GM19099 (cell line): ENCODE results near the gene CSF2RB.

Experiments used
- POLR2A ChIP-seq: IDR thresholded peaks from 3 replicates; pipeline ENCODE4 v1.6.1; 2011; ENCODE audit warnings: low read depth; ENCODE audit not compliant: insufficient read length; ENCODE audit errors: extremely low read depth

The CSF2RB gene

GRCh38 chr22:36934418-36935312 lies 21.2 kb downstream of the CSF2RB start:
- TF ChIP-seq POLR2A: no peak

DNA sequence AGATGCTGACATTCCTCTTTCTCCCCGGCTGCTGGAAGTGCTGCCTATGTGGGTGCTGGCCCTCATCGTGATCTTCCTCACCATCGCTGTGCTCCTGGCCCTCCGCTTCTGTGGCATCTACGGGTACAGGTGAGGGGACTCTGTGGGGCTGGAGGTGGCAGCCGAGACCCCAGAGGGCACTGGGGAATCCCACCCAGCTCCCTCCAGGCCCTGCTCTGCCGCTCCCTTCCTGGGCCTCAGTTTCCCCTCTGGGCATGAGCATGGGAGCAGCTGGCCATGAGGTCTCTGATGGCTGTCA lies 21.8 kb downstream of the CSF2RB start:
- TF ChIP-seq POLR2A: no peak

- TF ChIP-seq POLR2A: no peak
Observed at GRCh38 chr22:36935694-36936093, 22.3 kb downstream of the CSF2RB start.

DNA sequence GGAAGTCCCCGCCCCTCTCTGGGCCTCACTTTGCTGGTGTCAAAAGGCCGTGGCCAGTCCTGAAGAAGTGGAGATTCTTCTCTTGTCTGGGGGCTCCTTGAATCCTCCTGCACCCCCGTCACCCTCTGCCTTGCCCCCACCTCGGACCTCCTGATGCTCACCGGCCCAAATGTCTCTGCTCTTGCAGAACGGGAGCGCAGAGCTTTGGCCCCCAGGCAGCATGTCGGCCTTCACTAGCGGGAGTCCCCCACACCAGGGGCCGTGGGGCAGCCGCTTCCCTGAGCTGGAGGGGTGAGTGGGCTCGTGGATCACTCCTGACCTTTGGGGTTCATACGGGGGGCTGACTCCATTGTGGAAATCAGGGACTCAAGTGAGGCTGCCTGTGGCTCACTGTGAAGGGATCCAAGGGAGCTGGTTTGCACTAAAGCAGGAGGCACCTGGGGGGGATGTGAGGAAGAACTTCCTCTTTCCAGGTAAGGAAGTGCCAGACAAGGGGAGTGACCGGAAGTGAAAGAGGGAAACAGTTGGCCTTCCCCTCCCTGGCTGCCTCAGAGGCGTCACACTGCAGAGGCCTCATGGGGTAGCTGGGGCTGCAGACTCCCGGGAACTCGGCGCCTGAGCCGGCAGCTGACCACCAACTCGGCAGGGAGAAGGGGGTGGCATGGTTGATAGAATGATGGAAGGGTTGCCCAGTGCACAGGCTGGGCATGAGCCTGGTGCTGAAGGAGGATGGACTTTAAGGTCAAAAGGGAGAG lies 23.1 kb downstream of the CSF2RB start:
- TF ChIP-seq POLR2A: no peak

DNA sequence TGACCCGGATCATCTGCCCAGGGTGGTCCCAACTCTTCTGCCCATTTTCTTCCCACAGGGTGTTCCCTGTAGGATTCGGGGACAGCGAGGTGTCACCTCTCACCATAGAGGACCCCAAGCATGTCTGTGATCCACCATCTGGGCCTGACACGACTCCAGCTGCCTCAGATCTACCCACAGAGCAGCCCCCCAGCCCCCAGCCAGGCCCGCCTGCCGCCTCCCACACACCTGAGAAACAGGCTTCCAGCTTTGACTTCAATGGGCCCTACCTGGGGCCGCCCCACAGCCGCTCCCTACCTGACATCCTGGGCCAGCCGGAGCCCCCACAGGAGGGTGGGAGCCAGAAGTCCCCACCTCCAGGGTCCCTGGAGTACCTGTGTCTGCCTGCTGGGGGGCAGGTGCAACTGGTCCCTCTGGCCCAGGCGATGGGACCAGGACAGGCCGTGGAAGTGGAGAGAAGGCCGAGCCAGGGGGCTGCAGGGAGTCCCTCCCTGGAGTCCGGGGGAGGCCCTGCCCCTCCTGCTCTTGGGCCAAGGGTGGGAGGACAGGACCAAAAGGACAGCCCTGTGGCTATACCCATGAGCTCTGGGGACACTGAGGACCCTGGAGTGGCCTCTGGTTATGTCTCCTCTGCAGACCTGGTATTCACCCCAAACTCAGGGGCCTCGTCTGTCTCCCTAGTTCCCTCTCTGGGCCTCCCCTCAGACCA lies 24.0 kb downstream of the CSF2RB start:
- TF ChIP-seq POLR2A: no peak

GRCh38 chr22:36938028-36938425 lies 24.6 kb downstream of the CSF2RB start:
- TF ChIP-seq POLR2A: no peak

DNA sequence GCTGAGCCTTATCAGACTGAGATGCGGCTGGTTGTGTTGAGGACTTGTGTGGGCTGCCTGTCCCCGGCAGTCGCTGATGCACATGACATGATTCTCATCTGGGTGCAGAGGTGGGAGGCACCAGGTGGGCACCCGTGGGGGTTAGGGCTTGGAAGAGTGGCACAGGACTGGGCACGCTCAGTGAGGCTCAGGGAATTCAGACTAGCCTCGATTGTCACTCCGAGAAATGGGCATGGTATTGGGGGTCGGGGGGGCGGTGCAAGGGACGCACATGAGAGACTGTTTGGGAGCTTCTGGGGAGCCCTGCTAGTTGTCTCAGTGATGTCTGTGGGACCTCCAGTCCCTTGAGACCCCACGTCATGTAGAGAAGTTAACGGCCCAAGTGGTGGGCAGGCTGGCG lies 25.5 kb downstream of the CSF2RB start:
- TF ChIP-seq POLR2A: no peak

- no peak for TF ChIP-seq POLR2A
Observed at GRCh38 chr22:36940676-36941075, 27.2 kb downstream of the CSF2RB start.

- TF ChIP-seq POLR2A: no peak
Observed at GRCh38 chr22:36942556-36942955, 29.1 kb downstream of the CSF2RB start.

DNA sequence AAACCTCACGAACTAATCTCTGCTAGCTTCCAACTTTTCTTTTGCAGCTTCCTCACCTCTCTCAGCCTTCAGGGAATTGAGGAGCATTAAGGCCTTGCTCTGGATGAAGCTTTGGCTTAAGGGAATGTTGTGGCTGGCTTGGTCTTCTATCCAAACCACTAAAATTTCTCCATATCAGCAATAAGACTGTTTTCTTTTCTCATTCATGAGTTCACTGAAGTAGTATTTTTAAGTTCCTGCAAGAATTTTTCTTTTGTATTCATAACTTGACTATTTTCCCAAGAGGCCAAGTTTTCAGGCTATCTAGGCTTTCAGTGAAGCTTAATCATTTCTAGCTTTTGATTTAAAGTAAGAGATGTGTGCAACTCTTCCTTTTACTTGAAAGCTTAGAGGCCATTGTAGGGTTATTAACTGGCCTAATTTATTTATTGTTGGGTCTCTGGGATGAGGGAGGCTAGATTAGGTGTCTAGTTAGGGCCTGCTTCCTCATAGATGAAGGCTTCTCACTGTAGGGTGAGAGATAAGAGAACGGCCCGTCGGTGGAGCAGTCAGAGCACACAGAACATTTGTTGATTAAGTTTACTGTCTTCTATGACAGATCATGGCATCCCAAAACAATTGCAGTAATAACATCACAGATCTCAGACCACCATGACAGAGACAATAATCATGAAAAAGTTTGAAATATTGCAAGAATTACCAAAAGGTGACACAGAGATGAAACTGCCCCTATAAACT lies 33.2 kb downstream of the CSF2RB start:
- TF ChIP-seq POLR2A: no peak

- no peak for TF ChIP-seq POLR2A
Observed at GRCh38 chr22:36948273-36949225, 35.1 kb downstream of the CSF2RB start.

- TF ChIP-seq POLR2A: no peak
Observed at GRCh38 chr22:36950797-36951590, 37.6 kb downstream of the CSF2RB start.

DNA sequence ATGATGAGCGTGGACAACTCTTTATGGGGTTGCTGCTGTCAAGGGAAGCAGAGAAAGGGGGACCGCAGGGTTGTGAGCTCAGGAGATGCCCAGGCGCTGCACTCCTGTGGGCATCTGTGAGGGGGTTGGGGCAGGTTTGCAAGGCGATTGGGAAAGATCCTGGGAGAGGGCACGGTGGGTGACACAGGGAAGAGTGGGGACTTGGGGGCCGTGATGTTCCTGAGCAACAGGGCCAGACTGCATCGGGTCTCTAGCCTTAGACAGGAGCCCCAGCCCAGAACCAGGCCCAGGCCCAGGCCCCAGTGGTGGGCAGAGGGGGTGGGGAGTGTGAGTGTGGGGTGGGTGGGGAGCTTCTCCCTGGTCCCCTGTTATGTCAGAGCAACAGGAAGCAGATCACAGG lies 38.3 kb downstream of the CSF2RB start:
- TF ChIP-seq POLR2A: no peak
